ENCODE data around the gene OR11H6.

GRCh38 chr14:20219033-20219432, 4.5 kb upstream of the OR11H6 start:
- no peak for TF ChIP-seq SUZ12 (IDR thresholded peaks at IDR 0.05; ENCODE audit: extremely low read depth, insufficient read depth, insufficient read length)
- TF ChIP-seq YY1 (IDR thresholded peaks at IDR 0.05; ENCODE audit: insufficient read depth, insufficient read length) = no peak
